AG04449 (cell line): ENCODE data around the gene CD59.

ENCODE experiments used
- CTCF ChIA-PET: fragments of 350-600 bp; formaldehyde crosslinking; extraction: SDS; loops from one replicate; lab custom pipeline; 2021; ENCODE audit warnings: antibody characterized with exemption; lab: Yijun Ruan, JAX
- POLR2A ChIA-PET: fragments of 400-600, 350-600 bp; formaldehyde crosslinking; extraction: SDS; loops from one replicate; lab custom pipeline; 2020; ENCODE audit warnings: antibody characterized with exemption, inconsistent platforms; lab: Yijun Ruan, JAX
- DNase-seq: peaks from one replicate; pipeline ENCODE4 v3.0.0-alpha.2; 2010; ENCODE audit warnings: low read depth, low spot score
- H3K4me3 ChIP-seq: 2 replicates; pipeline ENCODE4 v1.5.1; 2011; ENCODE audit warnings: low read depth, mild to moderate bottlenecking, control low read depth, low read length
- TF ChIP-seq, protein P1 (sequence below): IDR thresholded peaks from one replicate; pipeline ENCODE4 v1.5.1; 2011; ENCODE audit warnings: mild to moderate bottlenecking, moderate library complexity, low read length, control low read depth, inconsistent platforms; ENCODE audit not compliant: insufficient read depth; ENCODE audit errors: missing control alignments

Gene CD59

DNA sequence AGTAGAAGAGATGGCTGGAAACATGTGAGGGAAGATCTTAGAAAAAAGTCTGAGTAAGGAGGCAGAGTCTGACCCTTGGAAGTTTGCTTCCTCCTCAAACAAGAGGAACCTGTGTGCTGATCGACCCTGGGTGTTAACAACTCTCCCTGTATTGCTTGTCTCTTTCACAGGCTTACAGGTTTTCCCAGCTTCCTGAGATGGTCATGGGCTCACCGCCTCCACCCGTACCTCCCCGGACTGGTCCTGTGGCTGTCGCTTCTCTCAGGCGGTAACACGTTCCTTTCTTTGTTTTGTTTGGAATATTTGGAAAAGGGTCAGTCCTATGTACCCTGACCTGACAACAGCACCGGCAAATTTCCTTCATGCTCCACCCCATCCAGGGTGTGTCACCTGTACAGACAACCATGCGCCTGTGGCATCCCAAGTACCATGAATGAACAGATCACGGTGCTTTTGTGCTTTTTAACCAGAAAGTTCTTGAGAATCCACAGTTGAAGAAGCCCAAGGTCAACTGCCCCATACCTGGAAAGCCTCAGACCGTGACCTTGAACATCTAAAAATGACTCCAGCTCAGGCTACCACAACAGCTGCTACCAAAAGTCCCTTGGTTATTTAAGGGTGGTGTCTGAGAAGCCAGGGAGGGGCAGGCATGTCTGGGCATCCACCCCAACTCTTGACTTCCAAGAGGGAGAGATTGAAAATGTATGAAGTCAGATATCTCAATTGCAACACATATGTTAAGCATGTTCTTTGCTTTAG, 80.2 kb downstream of the CD59 start:
- POLR2A ChIA-PET = no interaction called here
- CTCF ChIA-PET = interaction anchor here (0.9 kb wide), 1 partner anchor 86 kb away, joined by 3 read pairs; no protein-coding TSS in a partner anchor
- TF ChIP-seq, protein P1, sequence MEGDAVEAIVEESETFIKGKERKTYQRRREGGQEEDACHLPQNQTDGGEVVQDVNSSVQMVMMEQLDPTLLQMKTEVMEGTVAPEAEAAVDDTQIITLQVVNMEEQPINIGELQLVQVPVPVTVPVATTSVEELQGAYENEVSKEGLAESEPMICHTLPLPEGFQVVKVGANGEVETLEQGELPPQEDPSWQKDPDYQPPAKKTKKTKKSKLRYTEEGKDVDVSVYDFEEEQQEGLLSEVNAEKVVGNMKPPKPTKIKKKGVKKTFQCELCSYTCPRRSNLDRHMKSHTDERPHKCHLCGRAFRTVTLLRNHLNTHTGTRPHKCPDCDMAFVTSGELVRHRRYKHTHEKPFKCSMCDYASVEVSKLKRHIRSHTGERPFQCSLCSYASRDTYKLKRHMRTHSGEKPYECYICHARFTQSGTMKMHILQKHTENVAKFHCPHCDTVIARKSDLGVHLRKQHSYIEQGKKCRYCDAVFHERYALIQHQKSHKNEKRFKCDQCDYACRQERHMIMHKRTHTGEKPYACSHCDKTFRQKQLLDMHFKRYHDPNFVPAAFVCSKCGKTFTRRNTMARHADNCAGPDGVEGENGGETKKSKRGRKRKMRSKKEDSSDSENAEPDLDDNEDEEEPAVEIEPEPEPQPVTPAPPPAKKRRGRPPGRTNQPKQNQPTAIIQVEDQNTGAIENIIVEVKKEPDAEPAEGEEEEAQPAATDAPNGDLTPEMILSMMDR = no peak
- H3K4me3 ChIP-seq = no peak overlapping the region
- DNase-seq = no peak

DNA sequence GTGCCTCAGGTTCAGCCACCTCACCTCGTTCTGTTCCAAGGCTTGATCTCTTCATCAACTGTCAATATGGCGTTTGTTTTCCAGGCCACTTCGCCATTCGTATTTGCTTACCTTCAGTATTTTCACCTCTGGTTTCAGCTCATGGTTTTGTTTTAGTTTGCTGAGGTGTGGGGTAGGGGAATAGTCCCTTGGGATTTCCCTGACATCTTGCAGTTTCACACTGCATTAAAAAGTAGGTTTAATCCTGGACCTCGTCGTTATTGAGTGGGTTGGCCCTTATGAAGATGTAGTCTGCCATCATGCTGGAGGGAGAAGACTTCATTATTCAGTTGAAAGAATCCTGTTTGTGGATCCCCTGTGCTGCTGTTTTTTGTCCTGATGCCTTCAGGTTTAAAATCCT, 81.6 kb downstream of the CD59 start:
- no peak for DNase-seq
- ChIA-PET POLR2A (no interaction called here), CTCF (no interaction called here)

More for the DNA sequence above, 81.6 kb downstream of the CD59 start:
- H3K4me3 ChIP-seq = no peak overlapping the region
- TF ChIP-seq, protein P1 = no peak
